Measurements from ENCODE around the gene DMBX1. TPM values are rescaled to one million over a fixed set of nuclear protein-coding genes. Genes with fewer than 3 reads are reported as not detected.

DMBX1 gene
- total and polyA plus RNA-seq, 2 of the 4 experiments (the other 2 are of a cell fraction), result not detected

DNA sequence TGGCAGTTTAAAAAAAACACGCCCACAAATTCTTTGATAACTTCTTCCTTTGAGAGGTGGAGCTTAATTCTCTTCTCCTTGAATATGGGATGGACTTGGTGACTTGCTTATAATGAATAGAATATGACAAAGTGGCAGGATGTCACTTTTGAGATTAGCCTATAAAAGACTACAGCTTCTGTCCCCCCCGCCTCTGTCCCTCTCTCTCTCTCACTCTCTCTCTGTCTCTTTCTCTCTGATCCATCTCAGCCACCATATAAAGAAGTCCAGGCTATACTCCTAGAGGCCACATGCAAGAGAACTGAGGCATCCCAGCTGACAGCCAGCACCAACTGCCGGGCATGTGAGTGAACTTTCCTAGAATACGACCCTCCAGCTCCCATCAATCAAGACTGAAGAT, 7.7 kb upstream of the DMBX1 start:
- Histone ChIP-seq H3K9me1 (ENCODE audit: insufficient read depth, low read length) (no peaks in the 10 kb centered on the region), H2AK5ac (ENCODE audit: low read depth, low read length) (no peak overlapping the region), H3K4ac (ENCODE audit: low read depth, low read length) (no peak overlapping the region), H2AFZ (replicated peaks; ENCODE audit: low read length, poor library complexity) (no peak overlapping the region), H3K56ac (ENCODE audit: extremely low read depth, insufficient read depth, low read length) (no peak overlapping the region), H3K36me3 (ENCODE audit: control insufficient read depth, insufficient read depth, low read length) (no peaks in the 10 kb centered on the region), H4K91ac (ENCODE audit: insufficient read depth, low read depth, low read length) (no peak overlapping the region), H2BK5ac (ENCODE audit: low read depth, low read length, poor library complexity, severe bottlenecking) (no peak overlapping the region), H3K18ac (ENCODE audit: low read depth, low read length) (no peak overlapping the region), H2BK15ac (ENCODE audit: low read depth, low read length) (no peak overlapping the region), H3K27me3 (ENCODE audit: control insufficient read depth, insufficient read depth, low read length) (peaks cover 83% of the 10 kb centered on the region), H4K20me1 (ENCODE audit: insufficient read depth, low read length) (no peaks in the 10 kb centered on the region), H3K9me3 (ENCODE audit: control insufficient read depth, insufficient read depth, low read length) (no peaks in the 10 kb centered on the region), H3K14ac (replicated peaks; ENCODE audit: low read depth, low read length) (no peak overlapping the region), H2BK20ac (ENCODE audit: low read depth, low read length) (no peak overlapping the region), H3K4me1 (ENCODE audit: control insufficient read depth, insufficient read depth, low read length) (no peaks in the 10 kb centered on the region), H3K27ac (ENCODE audit: insufficient read depth, low read length) (no peak overlapping the region), H2BK120ac (ENCODE audit: low read depth, low read length) (no peak overlapping the region), H3K4me2 (ENCODE audit: low read depth, low read length) (no peak overlapping the region), H3K4me3 (ENCODE audit: insufficient read depth, low read depth, low read length) (no peak overlapping the region), H4K8ac (ENCODE audit: low read depth in 2 of 2, low read length in 2 of 2) (no peak overlapping the region), H3K9ac (ENCODE audit: low read depth, low read length) (no peak overlapping the region), H4K5ac (ENCODE audit: low read depth, low read length) (no peak overlapping the region), H3K79me1 (ENCODE audit: low read depth in 1 of 2, low read length in 2 of 2) (no peaks in the 10 kb centered on the region), H3K23ac (ENCODE audit: low read depth, low read length) (no peak overlapping the region), H2AK9ac (replicated peaks; ENCODE audit: low read depth, low read length, poor library complexity) (no peak overlapping the region)
- CTCF ChIA-PET, result no interaction called here
- ATAC-seq (ENCODE audit: low read depth) (no peak), DNase-seq (no peak)
- dilution Hi-C loops (cut with HindIII; ENCODE audit: low sequenced_read_pairs, unreplicated experiment) (no loop called here), in situ Hi-C loops (cut with MboI; ENCODE audit: low sequenced_read_pairs) (no loop called here), intact Hi-C loops (cut with micrococcal nuclease) (no loop called here)
- POLR2A ChIA-PET (ENCODE audit: unreplicated experiment), result no interaction called here
- TF ChIP-seq MXI1 (IDR thresholded peaks at IDR 0.05; ENCODE audit: borderline replicate concordance, low read depth, low read length) (no peak), RAD21 (IDR thresholded peaks at IDR 0.05; ENCODE audit: low read length) (no peak), FOS (IDR thresholded peaks at IDR 0.05; ENCODE audit: low read depth, low read length) (no peak), MAZ (IDR thresholded peaks at IDR 0.05; ENCODE audit: borderline replicate concordance, low read depth, low read length) (no peak), SMC3 (IDR thresholded peaks at IDR 0.05; ENCODE audit: low read depth, low read length) (no peak), CEBPB (IDR thresholded peaks at IDR 0.05; ENCODE audit: low read depth, low read length) (no peak), MAFK (IDR thresholded peaks at IDR 0.05; ENCODE audit: low read depth, low read length) (no peak), POLR2A (IDR thresholded peaks at IDR 0.05; ENCODE audit: low read depth, low read length) (no peak)
- TF ChIP-seq, protein P1, sequence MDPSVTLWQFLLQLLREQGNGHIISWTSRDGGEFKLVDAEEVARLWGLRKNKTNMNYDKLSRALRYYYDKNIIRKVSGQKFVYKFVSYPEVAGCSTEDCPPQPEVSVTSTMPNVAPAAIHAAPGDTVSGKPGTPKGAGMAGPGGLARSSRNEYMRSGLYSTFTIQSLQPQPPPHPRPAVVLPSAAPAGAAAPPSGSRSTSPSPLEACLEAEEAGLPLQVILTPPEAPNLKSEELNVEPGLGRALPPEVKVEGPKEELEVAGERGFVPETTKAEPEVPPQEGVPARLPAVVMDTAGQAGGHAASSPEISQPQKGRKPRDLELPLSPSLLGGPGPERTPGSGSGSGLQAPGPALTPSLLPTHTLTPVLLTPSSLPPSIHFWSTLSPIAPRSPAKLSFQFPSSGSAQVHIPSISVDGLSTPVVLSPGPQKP (IDR thresholded peaks at IDR 0.05; ENCODE audit: borderline replicate concordance, low read depth, low read length), result no peak
- no CpG with 5 or more reads among the region's 4 CpGs for WGBS, 2 experiments (ENCODE audit: extremely low coverage in 2 of 2, insufficient read length in 1 of 2)
- no TSS peak for BruUV-seq (replicated peaks)
